ENCODE results near the gene SPATA16. TPM values are rescaled to one million over a fixed set of nuclear protein-coding genes. Genes with fewer than 3 reads are reported as not detected.

The SPATA16 gene
- total RNA-seq, 2 donors from 2014 or later = not detected

- no peak for DNase-seq
- no peak overlapping the region for H3K4me3 Mint-ChIP-seq
Measured at GRCh38 chr3:173038484-173038871, 102.6 kb downstream of the SPATA16 start.

GRCh38 chr3:173037840-173038483 is 103.1 kb downstream of the SPATA16 start:
- H3K27me3 ChIP-seq (ENCODE audit: control insufficient read depth, insufficient read depth, low read length, poor library complexity, severe bottlenecking) = no peaks in the 10 kb centered on the region
- H3K36me3 Mint-ChIP-seq (ENCODE audit: low read depth) = no peaks in the 10 kb centered on the region
- no peaks in the 10 kb centered on the region for H3K36me3 ChIP-seq (ENCODE audit: control insufficient read depth, insufficient read depth, low read length)
- no peaks in the 10 kb centered on the region for H3K9me3 Mint-ChIP-seq
- no peaks in the 10 kb centered on the region for H3K4me1 ChIP-seq (ENCODE audit: control insufficient read depth, insufficient read depth, low read length)
- no peak overlapping the region for H3K4me3 Mint-ChIP-seq
- DNase-seq = no peak
- H3K9me3 ChIP-seq (ENCODE audit: control insufficient read depth, low read length) = no peaks in the 10 kb centered on the region
- 80% methylated on average over 2 of the region's 2 CpGs; no CpG with 5 or more reads in 1 of the 2 experiments for WGBS, 2 experiments (ENCODE audit: insufficient coverage in 1 of 2, insufficient read length in 1 of 2)
- no peak overlapping the region for H3K4me3 ChIP-seq (ENCODE audit: low read length)
- H3K27me3 Mint-ChIP-seq (ENCODE audit: insufficient read depth) = no peaks in the 10 kb centered on the region
- H3K27ac ChIP-seq (ENCODE audit: low read depth, low read length) = no peak overlapping the region
- TF ChIP-seq, protein P1, sequence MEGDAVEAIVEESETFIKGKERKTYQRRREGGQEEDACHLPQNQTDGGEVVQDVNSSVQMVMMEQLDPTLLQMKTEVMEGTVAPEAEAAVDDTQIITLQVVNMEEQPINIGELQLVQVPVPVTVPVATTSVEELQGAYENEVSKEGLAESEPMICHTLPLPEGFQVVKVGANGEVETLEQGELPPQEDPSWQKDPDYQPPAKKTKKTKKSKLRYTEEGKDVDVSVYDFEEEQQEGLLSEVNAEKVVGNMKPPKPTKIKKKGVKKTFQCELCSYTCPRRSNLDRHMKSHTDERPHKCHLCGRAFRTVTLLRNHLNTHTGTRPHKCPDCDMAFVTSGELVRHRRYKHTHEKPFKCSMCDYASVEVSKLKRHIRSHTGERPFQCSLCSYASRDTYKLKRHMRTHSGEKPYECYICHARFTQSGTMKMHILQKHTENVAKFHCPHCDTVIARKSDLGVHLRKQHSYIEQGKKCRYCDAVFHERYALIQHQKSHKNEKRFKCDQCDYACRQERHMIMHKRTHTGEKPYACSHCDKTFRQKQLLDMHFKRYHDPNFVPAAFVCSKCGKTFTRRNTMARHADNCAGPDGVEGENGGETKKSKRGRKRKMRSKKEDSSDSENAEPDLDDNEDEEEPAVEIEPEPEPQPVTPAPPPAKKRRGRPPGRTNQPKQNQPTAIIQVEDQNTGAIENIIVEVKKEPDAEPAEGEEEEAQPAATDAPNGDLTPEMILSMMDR (conservative IDR thresholded peaks at IDR 0.05) = no peak
- H3K9ac ChIP-seq (ENCODE audit: extremely low read depth, low read length, poor library complexity, severe bottlenecking) = no peak overlapping the region
- no peak overlapping the region for H3K27ac Mint-ChIP-seq
- H3K4me1 Mint-ChIP-seq = no peaks in the 10 kb centered on the region

More at GRCh38 chr3:173038484-173038871, 102.6 kb downstream of the SPATA16 start:
- Histone ChIP-seq H3K27me3 (ENCODE audit: control insufficient read depth, insufficient read depth, low read length, poor library complexity, severe bottlenecking) (no peaks in the 10 kb centered on the region), H3K9ac (ENCODE audit: extremely low read depth, low read length, poor library complexity, severe bottlenecking) (no peak overlapping the region), H3K4me3 (ENCODE audit: low read length) (no peak overlapping the region), H3K9me3 (ENCODE audit: control insufficient read depth, low read length) (no peaks in the 10 kb centered on the region), H3K27ac (ENCODE audit: low read depth, low read length) (no peak overlapping the region), H3K4me1 (ENCODE audit: control insufficient read depth, insufficient read depth, low read length) (no peaks in the 10 kb centered on the region), H3K36me3 (ENCODE audit: control insufficient read depth, insufficient read depth, low read length) (no peaks in the 10 kb centered on the region)
- TF ChIP-seq, protein P1 (conservative IDR thresholded peaks at IDR 0.05) = no peak
- Mint-ChIP-seq H3K27me3 (ENCODE audit: insufficient read depth) (no peaks in the 10 kb centered on the region), H3K4me1 (no peaks in the 10 kb centered on the region), H3K9me3 (no peaks in the 10 kb centered on the region), H3K27ac (no peak overlapping the region), H3K36me3 (ENCODE audit: low read depth) (no peaks in the 10 kb centered on the region)
- WGBS, 2 experiments (ENCODE audit: insufficient coverage in 1 of 2, insufficient read length in 1 of 2) = 88 to 91% methylated on average over 3 of the region's 3 CpGs

DNA sequence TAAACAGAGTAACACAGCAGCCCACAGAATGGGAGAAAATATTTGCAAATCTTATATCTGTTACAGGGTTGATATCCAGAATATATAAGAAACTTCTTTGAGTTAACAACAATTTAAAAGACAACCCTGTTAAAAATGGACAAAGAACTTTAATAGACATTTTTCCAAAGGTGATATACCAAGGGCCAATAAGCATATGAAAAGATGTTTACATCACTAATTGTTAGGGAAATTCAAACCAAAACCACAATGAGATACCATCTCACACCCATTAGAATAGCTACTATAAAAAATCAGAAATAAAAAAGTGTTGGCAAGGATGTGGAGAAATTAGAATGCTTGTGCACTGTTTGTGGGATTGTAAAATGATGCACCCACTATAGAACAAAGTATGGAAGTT is 110.8 kb downstream of the SPATA16 start:
- no peak for DNase-seq
- H3K9ac ChIP-seq (ENCODE audit: extremely low read depth, low read length, poor library complexity, severe bottlenecking) = no peak overlapping the region
- no peaks in the 10 kb centered on the region for H3K36me3 ChIP-seq (ENCODE audit: control insufficient read depth, insufficient read depth, low read length)
- Mint-ChIP-seq H3K9me3 (no peaks in the 10 kb centered on the region), H3K36me3 (ENCODE audit: low read depth) (no peaks in the 10 kb centered on the region), H3K4me1 (no peaks in the 10 kb centered on the region), H3K27me3 (ENCODE audit: insufficient read depth) (no peaks in the 10 kb centered on the region), H3K27ac (no peak overlapping the region), H3K4me3 (no peak overlapping the region)
- H3K4me3 ChIP-seq (ENCODE audit: low read length) = no peak overlapping the region
- H3K9me3 ChIP-seq (ENCODE audit: control insufficient read depth, low read length) = no peaks in the 10 kb centered on the region
- H3K27ac ChIP-seq (ENCODE audit: low read depth, low read length) = no peak overlapping the region
- H3K27me3 ChIP-seq (ENCODE audit: control insufficient read depth, insufficient read depth, low read length, poor library complexity, severe bottlenecking) = no peaks in the 10 kb centered on the region
- TF ChIP-seq, protein P1 (conservative IDR thresholded peaks at IDR 0.05) = no peak
- no peaks in the 10 kb centered on the region for H3K4me1 ChIP-seq (ENCODE audit: control insufficient read depth, insufficient read depth, low read length)

Data from endodermal cell (in vitro differentiated cells).